Gastrocnemius medialis (tissue), 4 donors: ENCODE measurements around the gene POU3F3.

Experiments used
- POLR2A ChIP-seq, 2 donors: fragments of 450-650 bp; IDR thresholded peaks; one replicate each; pipeline ENCODE4 v1.6.1; 2017; ENCODE audit warnings: antibody characterized with exemption in 2 of 2, mild to moderate bottlenecking in 2 of 2, moderate library complexity in 2 of 2
- TF ChIP-seq, protein P1 (sequence below), 5 experiments: fragments of 450-650 bp in 3 of 5; fragments of 200-600 bp in 2 of 5; sonication (generic) in 2 of 5; IDR thresholded peaks in 4 of 5; conservative IDR thresholded peaks in 1 of 5; 1 replicate in 4 of 5; 2 replicates in 1 of 5; pipeline ENCODE4 v1.5.1; 2016 to 2019; ENCODE audit warnings: antibody characterized with exemption in 5 of 5, mild to moderate bottlenecking in 3 of 5, moderate library complexity in 3 of 5

DNA sequence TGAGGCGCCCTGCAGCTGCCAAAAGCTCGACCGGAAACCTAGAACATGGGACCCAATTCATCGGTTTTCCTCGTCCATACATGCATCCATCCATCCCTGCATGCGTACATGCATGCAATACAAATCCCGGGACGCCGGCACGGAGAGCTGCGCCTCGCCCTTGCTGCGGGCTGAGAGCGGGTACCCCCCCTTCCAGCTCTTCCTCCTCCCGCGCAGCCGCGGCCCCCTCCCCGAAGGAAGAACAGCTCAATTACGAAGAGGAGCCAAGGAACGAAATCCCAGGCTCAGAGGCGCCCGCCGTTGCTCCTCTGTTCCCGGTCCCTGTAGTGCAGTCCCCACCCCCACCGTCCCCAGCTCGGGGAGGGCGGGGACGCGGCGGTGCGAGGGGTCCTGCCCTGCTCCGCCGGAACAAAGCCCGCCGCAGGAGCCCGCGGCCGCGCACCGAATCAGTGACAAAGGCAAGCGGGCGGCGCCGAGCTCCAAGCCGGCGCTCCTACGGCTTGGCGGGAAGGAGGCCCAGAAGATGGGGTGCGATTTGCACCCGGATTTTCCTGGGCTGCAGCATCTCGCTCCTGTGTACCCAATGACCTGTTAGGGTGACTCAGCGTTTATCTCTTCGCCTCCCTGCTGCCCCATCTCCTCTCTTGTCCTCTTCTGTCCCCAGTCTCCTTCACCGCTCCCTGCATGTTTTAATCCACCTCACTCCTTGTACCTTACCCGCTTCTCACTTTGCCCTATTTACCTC, 8.9 kb upstream of the POU3F3 start:
- TF ChIP-seq, protein P1, sequence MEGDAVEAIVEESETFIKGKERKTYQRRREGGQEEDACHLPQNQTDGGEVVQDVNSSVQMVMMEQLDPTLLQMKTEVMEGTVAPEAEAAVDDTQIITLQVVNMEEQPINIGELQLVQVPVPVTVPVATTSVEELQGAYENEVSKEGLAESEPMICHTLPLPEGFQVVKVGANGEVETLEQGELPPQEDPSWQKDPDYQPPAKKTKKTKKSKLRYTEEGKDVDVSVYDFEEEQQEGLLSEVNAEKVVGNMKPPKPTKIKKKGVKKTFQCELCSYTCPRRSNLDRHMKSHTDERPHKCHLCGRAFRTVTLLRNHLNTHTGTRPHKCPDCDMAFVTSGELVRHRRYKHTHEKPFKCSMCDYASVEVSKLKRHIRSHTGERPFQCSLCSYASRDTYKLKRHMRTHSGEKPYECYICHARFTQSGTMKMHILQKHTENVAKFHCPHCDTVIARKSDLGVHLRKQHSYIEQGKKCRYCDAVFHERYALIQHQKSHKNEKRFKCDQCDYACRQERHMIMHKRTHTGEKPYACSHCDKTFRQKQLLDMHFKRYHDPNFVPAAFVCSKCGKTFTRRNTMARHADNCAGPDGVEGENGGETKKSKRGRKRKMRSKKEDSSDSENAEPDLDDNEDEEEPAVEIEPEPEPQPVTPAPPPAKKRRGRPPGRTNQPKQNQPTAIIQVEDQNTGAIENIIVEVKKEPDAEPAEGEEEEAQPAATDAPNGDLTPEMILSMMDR (IDR thresholded peaks at IDR 0.05 in 4 of 5, conservative IDR thresholded peaks at IDR 0.05 in 1 of 5), result no peak
- TF ChIP-seq POLR2A (IDR thresholded peaks at IDR 0.05), result no peak
